ENCODE measurements around the gene AXL.

The AXL gene

DNA sequence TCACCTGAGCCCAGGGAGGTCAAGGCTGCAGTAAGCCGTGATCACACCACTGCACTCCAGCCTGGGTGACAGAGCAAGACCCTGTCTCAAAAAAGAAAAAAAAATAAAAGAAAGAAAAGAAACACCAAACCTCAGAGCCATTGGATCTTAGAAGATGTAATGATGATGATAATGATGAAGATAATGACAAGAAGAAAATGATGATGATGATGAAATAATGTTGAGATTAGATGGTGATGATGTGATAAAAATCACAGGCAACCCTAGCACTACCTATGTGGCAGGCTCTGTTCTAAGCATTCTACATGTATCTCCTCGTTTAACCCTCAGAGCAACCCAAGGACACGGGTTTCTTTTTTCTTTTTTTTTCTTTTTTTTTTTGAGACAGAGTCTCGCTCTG lies 25.1 kb downstream of the AXL start:
- Histone ChIP-seq H3K9ac (no peak overlapping the region), H3K4me1 (no peaks in the 10 kb centered on the region), H3K27ac (no peak overlapping the region), H3K27me3 (ENCODE audit: control insufficient read depth, insufficient read depth, low read length) (no peaks in the 10 kb centered on the region), H3K36me3 (ENCODE audit: control insufficient read depth, insufficient read depth, low read length) (no peaks in the 10 kb centered on the region), H3K4me3 (ENCODE audit: low read depth, low read length) (no peak overlapping the region), H3K79me2 (no peaks in the 10 kb centered on the region), H3K4me2 (ENCODE audit: low read length) (no peak overlapping the region), H3K9me3 (ENCODE audit: control insufficient read depth, low read length) (no peaks in the 10 kb centered on the region), H2AFZ (no peak overlapping the region)
- TF ChIP-seq, protein P1, sequence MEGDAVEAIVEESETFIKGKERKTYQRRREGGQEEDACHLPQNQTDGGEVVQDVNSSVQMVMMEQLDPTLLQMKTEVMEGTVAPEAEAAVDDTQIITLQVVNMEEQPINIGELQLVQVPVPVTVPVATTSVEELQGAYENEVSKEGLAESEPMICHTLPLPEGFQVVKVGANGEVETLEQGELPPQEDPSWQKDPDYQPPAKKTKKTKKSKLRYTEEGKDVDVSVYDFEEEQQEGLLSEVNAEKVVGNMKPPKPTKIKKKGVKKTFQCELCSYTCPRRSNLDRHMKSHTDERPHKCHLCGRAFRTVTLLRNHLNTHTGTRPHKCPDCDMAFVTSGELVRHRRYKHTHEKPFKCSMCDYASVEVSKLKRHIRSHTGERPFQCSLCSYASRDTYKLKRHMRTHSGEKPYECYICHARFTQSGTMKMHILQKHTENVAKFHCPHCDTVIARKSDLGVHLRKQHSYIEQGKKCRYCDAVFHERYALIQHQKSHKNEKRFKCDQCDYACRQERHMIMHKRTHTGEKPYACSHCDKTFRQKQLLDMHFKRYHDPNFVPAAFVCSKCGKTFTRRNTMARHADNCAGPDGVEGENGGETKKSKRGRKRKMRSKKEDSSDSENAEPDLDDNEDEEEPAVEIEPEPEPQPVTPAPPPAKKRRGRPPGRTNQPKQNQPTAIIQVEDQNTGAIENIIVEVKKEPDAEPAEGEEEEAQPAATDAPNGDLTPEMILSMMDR (IDR thresholded peaks at IDR 0.05): no peak

DNA sequence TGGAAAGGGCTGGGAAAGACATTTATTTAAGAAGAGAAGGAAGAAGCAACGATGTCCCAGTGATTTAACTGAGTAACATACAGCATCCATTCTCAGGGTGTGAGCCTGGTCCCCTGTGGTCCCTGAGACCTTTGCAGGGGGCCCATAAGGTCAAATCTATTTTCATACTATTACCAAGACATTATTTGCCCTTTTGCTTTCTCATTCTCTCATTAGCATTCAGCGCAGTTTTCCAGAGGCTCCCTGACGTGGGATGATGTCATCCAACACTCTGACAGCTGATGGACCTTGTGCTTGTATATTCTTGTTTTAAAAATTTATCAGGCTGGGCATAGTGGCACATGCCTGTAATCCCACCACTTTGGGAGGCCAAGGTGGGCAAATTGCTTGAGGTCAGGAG lies 26.8 kb downstream of the AXL start:
- H3K9me3 ChIP-seq (ENCODE audit: control insufficient read depth, low read length): no peaks in the 10 kb centered on the region
- no peak overlapping the region for H3K27ac ChIP-seq
- no peak overlapping the region for H2AFZ ChIP-seq
- TF ChIP-seq, protein P1 (IDR thresholded peaks at IDR 0.05): no peak
- H3K4me1 ChIP-seq: no peaks in the 10 kb centered on the region
- H3K4me2 ChIP-seq (ENCODE audit: low read length): no peak overlapping the region
- H3K79me2 ChIP-seq: no peaks in the 10 kb centered on the region
- H3K36me3 ChIP-seq (ENCODE audit: control insufficient read depth, insufficient read depth, low read length): no peaks in the 10 kb centered on the region
- no peaks in the 10 kb centered on the region for H3K27me3 ChIP-seq (ENCODE audit: control insufficient read depth, insufficient read depth, low read length)
- no peak overlapping the region for H3K4me3 ChIP-seq (ENCODE audit: low read depth, low read length)
- no peak overlapping the region for H3K9ac ChIP-seq

DNA sequence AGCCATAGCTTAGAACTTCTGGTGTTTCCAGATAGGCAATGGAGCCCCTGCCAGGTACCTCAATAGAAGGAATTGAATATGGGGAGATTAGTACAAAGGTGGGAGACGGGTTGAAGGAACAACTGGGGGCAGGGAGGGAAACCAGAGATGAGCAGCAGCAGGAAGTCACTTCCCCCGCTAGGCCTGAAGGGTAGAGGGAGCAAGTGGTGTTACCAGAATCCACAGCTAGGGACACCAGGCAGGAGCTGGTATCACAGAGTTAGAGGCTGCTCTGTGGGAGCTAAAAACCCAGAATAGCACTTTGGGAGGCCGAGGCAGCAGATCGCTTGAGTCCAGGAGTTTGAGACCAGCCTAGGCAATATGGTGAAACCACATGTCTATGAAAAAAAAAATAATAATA lies 29.9 kb downstream of the AXL start:
- no peak overlapping the region for H3K4me2 ChIP-seq (ENCODE audit: low read length)
- no peaks in the 10 kb centered on the region for H3K36me3 ChIP-seq (ENCODE audit: control insufficient read depth, insufficient read depth, low read length)

DNA sequence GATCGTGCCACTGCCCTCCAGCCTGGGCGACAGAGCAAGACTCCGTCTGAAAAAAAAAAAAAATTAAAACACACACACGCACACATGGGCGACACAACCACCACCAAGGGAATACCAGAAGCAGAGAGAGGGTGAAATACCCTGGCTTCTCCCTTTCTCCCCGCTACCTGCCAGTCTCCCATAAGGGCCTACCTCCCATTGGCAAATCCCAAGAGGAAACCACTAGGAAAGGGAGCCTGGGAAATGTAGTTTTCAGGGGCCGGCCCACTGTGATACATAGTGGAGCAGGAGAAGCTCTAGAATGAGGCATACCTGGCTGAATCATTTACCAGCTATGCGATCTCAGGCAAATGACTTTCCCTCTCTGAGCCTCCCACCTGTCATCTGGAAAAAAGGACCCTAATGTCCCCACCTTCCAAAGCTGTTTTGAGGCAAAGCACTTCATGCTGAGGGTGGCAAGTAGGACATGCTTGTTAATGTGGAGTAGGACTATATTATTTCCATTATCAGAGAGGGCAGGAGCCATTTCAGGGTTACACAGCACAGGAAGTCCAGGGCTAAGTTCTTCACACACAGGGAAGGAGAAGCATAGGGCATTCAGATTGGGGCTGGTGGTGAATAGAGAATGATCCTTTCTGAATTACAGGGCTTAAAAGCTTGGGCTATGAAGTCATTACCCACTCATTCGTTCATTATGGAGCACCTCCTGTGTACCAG lies 30.8 kb downstream of the AXL start:
- H3K4me1 ChIP-seq: no peaks in the 10 kb centered on the region
- H3K4me2 ChIP-seq (ENCODE audit: low read length): no peak overlapping the region
- H3K4me3 ChIP-seq (ENCODE audit: low read depth, low read length): no peak overlapping the region
- no peaks in the 10 kb centered on the region for H3K36me3 ChIP-seq (ENCODE audit: control insufficient read depth, insufficient read depth, low read length)
- H3K27ac ChIP-seq: no peak overlapping the region
- no peaks in the 10 kb centered on the region for H3K79me2 ChIP-seq
- H3K9me3 ChIP-seq (ENCODE audit: control insufficient read depth, low read length): no peaks in the 10 kb centered on the region
- H3K9ac ChIP-seq: no peak overlapping the region
- no peaks in the 10 kb centered on the region for H3K27me3 ChIP-seq (ENCODE audit: control insufficient read depth, insufficient read depth, low read length)
- TF ChIP-seq, protein P1 (IDR thresholded peaks at IDR 0.05): no peak
- no peak overlapping the region for H2AFZ ChIP-seq

More for the DNA sequence above, 29.9 kb downstream of the AXL start:
- no peak overlapping the region for H3K4me3 ChIP-seq (ENCODE audit: low read depth, low read length)
- no peaks in the 10 kb centered on the region for H3K79me2 ChIP-seq
- no peaks in the 10 kb centered on the region for H3K4me1 ChIP-seq
- no peak overlapping the region for H3K9ac ChIP-seq
- no peak overlapping the region for H2AFZ ChIP-seq
- TF ChIP-seq, protein P1 (IDR thresholded peaks at IDR 0.05): no peak
- no peaks in the 10 kb centered on the region for H3K9me3 ChIP-seq (ENCODE audit: control insufficient read depth, low read length)
- no peak overlapping the region for H3K27ac ChIP-seq
- H3K27me3 ChIP-seq (ENCODE audit: control insufficient read depth, insufficient read depth, low read length): no peaks in the 10 kb centered on the region

DNA sequence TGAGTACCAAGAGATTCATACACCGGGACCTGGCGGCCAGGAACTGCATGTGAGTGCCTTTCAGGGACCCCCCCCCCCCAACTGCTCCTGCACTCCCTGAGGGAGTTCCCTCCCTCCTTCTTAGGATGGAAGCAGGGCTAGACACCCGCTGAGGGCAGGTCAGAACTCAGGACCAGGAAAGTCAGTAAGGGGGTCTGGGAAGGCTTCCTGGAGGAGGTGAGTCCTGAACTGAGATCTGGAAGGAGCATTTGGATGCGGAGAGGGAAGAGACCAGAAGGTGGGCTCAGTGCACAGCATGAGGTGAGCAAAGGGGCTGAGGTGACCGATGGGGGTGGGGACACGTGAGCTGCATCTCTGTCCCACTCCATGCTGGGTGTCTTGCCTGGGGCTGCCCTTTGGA lies 34.6 kb downstream of the AXL start:
- Histone ChIP-seq H3K27me3 (ENCODE audit: control insufficient read depth, insufficient read depth, low read length) (no peaks in the 10 kb centered on the region), H3K9me3 (ENCODE audit: control insufficient read depth, low read length) (no peaks in the 10 kb centered on the region), H3K4me3 (ENCODE audit: low read depth, low read length) (no peak overlapping the region), H3K27ac (no peak overlapping the region), H3K4me2 (ENCODE audit: low read length) (no peak overlapping the region), H2AFZ (no peak overlapping the region), H3K79me2 (no peaks in the 10 kb centered on the region), H3K9ac (no peak overlapping the region), H3K36me3 (ENCODE audit: control insufficient read depth, insufficient read depth, low read length) (no peaks in the 10 kb centered on the region), H3K4me1 (no peaks in the 10 kb centered on the region)
- TF ChIP-seq, protein P1 (IDR thresholded peaks at IDR 0.05): no peak
